B cell (primary cell): ENCODE results near the gene ZBTB2. TPM values are rescaled to one million over a fixed set of nuclear protein-coding genes. Genes with fewer than 3 reads are reported as not detected.

Source experiments
- ATAC-seq: fragments of 200-7000 bp; cut with Tn5 transposase; one replicate; pipeline ENCODE4 v1.10.0; 2021; ENCODE audit warnings: low read depth, mild to moderate bottlenecking, moderate number of reproducible peaks, moderate library complexity
- CTCF ChIA-PET: fragments of 350-600 bp; sonication (Branson Sonifier 250); formaldehyde crosslinking; loops from one replicate; lab custom pipeline; 2021; ENCODE audit warnings: antibody characterized with exemption, inconsistent platforms; lab: Charles Lee
- POLR2A ChIA-PET: fragments of 350-600 bp; sonication (Branson Sonifier 250); formaldehyde crosslinking; loops from one replicate; lab custom pipeline; 2021; ENCODE audit warnings: antibody characterized with exemption; lab: Charles Lee
- DNase-seq: peaks from one replicate; pipeline ENCODE4 v3.0.0; 2013
- H2AFZ ChIP-seq: 2 replicates; pipeline ENCODE4 v1.6.1; 2012; ENCODE audit warnings: mild to moderate bottlenecking, low read depth, low read length; ENCODE audit not compliant: insufficient read depth, poor library complexity, severe bottlenecking
- H3K27ac ChIP-seq, 2 donors: 1 replicate in 1 of 2; 2 replicates in 1 of 2; pipeline ENCODE4 v1.5.1; 2012 to 2013; ENCODE audit warnings: low read length in 2 of 2, mild to moderate bottlenecking in 2 of 2, moderate library complexity in 1 of 2
- H3K27me3 ChIP-seq, 4 experiments: fragments of 200-600 bp in 1 of 4; sonication (generic) in 1 of 4; replicated peaks in 1 of 4; 1 replicate in 2 of 4; 2 replicates in 2 of 4; pipeline versions ENCODE4 v1.6.1 to v1.7.0; 2013 to 2016; ENCODE audit warnings: low read length in 3 of 4, mild to moderate bottlenecking in 2 of 4, mixed read lengths in 1 of 4, moderate library complexity in 1 of 4; ENCODE audit not compliant: insufficient read depth in 4 of 4, control insufficient read depth in 3 of 4; ENCODE audit errors: control extremely low read depth in 1 of 4
- H3K36me3 ChIP-seq, 2 experiments: replicated peaks in 1 of 2; 1 replicate in 1 of 2; 2 replicates in 1 of 2; pipeline versions ENCODE4 v1.6.1 to v1.7.1; 2013; ENCODE audit warnings: low read length in 1 of 2; ENCODE audit not compliant: insufficient read depth in 2 of 2, control insufficient read depth in 1 of 2; ENCODE audit errors: control extremely low read depth in 1 of 2, extremely low read depth in 1 of 2
- H3K4me1 ChIP-seq, 2 donors: fragments of 200-600 bp in 1 of 2; sonication (generic) in 1 of 2; 1 replicate in 1 of 2; 2 replicates in 1 of 2; pipeline versions ENCODE4 v1.5.1 to v1.6.1; 2013 to 2017; ENCODE audit warnings: low read length in 2 of 2; ENCODE audit not compliant: control insufficient read depth in 2 of 2, insufficient read depth in 2 of 2
- H3K4me2 ChIP-seq: replicated peaks from 2 replicates; pipeline ENCODE3; 2012; ENCODE audit warnings: mild to moderate bottlenecking, low read depth, low read length; ENCODE audit not compliant: poor library complexity, severe bottlenecking
- H3K4me3 ChIP-seq, 5 experiments: fragments of 200-600 bp in 1 of 5; sonication (generic) in 1 of 5; 1 replicate in 3 of 5; 2 replicates in 2 of 5; pipeline versions ENCODE4 v1.5.1 to v1.7.0; 2011 to 2016; ENCODE audit warnings: low read length in 4 of 5, mild to moderate bottlenecking in 4 of 5, low read depth in 2 of 5, control low read depth in 1 of 5, moderate library complexity in 1 of 5; ENCODE audit not compliant: insufficient read depth in 1 of 5; ENCODE audit errors: control extremely low read depth in 1 of 5, extremely low read depth in 1 of 5
- H3K79me2 ChIP-seq: fragments of 200-600 bp; sonication (generic); one replicate; pipeline ENCODE4 v1.6.0; 2016; ENCODE audit warnings: low read length; ENCODE audit not compliant: control insufficient read depth, insufficient read depth
- H3K9ac ChIP-seq: fragments of 200-600 bp; sonication (generic); 2 replicates; pipeline ENCODE4 v1.6.1; 2017; ENCODE audit warnings: mild to moderate bottlenecking, low read length, moderate library complexity
- H3K9me3 ChIP-seq, 3 donors: one replicate each; pipeline versions ENCODE4 v1.6.1 to v1.7.1; 2013; ENCODE audit warnings: low read length in 2 of 3; ENCODE audit not compliant: control insufficient read depth in 2 of 3, insufficient read depth in 1 of 3; ENCODE audit errors: control extremely low read depth in 1 of 3
- H4K20me1 ChIP-seq: 2 replicates; pipeline ENCODE4 v1.6.0; 2012; ENCODE audit warnings: mild to moderate bottlenecking, low read length; ENCODE audit not compliant: insufficient read depth, control insufficient read depth, poor library complexity, severe bottlenecking
- H3K27ac Mint-ChIP-seq: one replicate; pipeline ENCODE4 v1.8.0; 2021; ENCODE audit warnings: mixed read lengths
- H3K27me3 Mint-ChIP-seq: one replicate; pipeline ENCODE4 v1.8.0; 2021; ENCODE audit warnings: mixed read lengths
- H3K4me1 Mint-ChIP-seq: one replicate; pipeline ENCODE4 v1.8.0; 2021; ENCODE audit warnings: mixed read lengths
- H3K4me3 Mint-ChIP-seq: one replicate; pipeline ENCODE4 v1.8.0; 2021; ENCODE audit warnings: mixed read lengths
- H3K9me3 Mint-ChIP-seq: one replicate; pipeline ENCODE4 v1.8.0; 2022; ENCODE audit warnings: mixed read lengths; ENCODE audit not compliant: insufficient read depth
- CTCF ChIP-seq: fragments of 200-600 bp; IDR thresholded peaks from one replicate; pipeline ENCODE4 v1.8.0; 2022; ENCODE audit warnings: antibody characterized with exemption, mild to moderate bottlenecking
- EZH2 ChIP-seq: IDR thresholded peaks from 2 replicates; pipeline ENCODE4 v1.6.1; 2012; ENCODE audit warnings: borderline replicate concordance, low read depth, mild to moderate bottlenecking, moderate library complexity, low read length; ENCODE audit not compliant: insufficient read depth, poor library complexity, severe bottlenecking
- WGBS: methylation state at CpG from one replicate; pipeline ENCODE4 v1.1.5; 2013; ENCODE audit warnings: missing lambda C conversion rate; ENCODE audit not compliant: insufficient coverage; 5-methylcytosine and 5-hydroxymethylcytosine counted together
- intact Hi-C: fragments of 100-400 bp; cut with micrococcal nuclease; formaldehyde crosslinking; loops from one replicate; pipeline ENCODE4 v1.10.0; 2022
- polyA plus RNA-seq: library from polyadenylated mRNA; depleted of rRNA; stranded (reverse); fragments of >200 nt; gene quantifications from 2 replicates; pipeline ENCODE4 v1.2.3, GENCODE V29; 2012
- total RNA-seq, 2 donors: library from RNA; stranded (reverse); fragments of 120-200 nt in 1 of 2; gene quantifications; 1 replicate in 1 of 2; 2 replicates in 1 of 2; pipeline versions ENCODE4 v1.2.3 to v1.2.4, GENCODE V29; 2013 to 2022

The ZBTB2 gene
- total and polyA plus RNA-seq, 2 donors (not counting 1 experiment from before 2014, with no cell fraction given) = 15.9 to 17.6 TPM

GRCh38 chr6:151409679-151410078 lies 18.3 kb upstream of the ZBTB2 start:
- ChIA-PET POLR2A (interaction anchor here (0.7 kb wide), 1 partner anchor 20 kb away, joined by 5 read pairs; no protein-coding TSS in a partner anchor), CTCF (no interaction called here)
- H3K27me3 ChIP-seq = no peaks in the 10 kb centered on the region
- peaks cover 7% of the 10 kb centered on the region for H4K20me1 ChIP-seq
- peaks cover 5% of the 10 kb centered on the region for H3K9me3 Mint-ChIP-seq
- TF ChIP-seq CTCF (no peak), EZH2 (no peak)
- no peak overlapping the region for H3K27ac ChIP-seq
- intact Hi-C loops = no loop called here
- WGBS = 97% methylated on average over 6 of the region's 7 CpGs
- H3K4me2 ChIP-seq = no peak overlapping the region
- no peak overlapping the region for H2AFZ ChIP-seq
- H3K79me2 ChIP-seq = peaks cover 4% of the 10 kb centered on the region
- H3K9me3 ChIP-seq = no peaks in the 10 kb centered on the region
- H3K4me1 ChIP-seq = peaks cover 6 to 14% of the 10 kb centered on the region in 2 donors
- no peak for DNase-seq
- no peak overlapping the region for H3K27ac Mint-ChIP-seq
- H3K4me3 ChIP-seq = no peak overlapping the region
- H3K27me3 Mint-ChIP-seq = no peaks in the 10 kb centered on the region
- no peak for ATAC-seq
- H3K36me3 ChIP-seq = peaks cover 1 to 29% of the 10 kb centered on the region in 2 experiments
- H3K4me3 Mint-ChIP-seq = no peak overlapping the region
- no peak overlapping the region for H3K9ac ChIP-seq
- H3K4me1 Mint-ChIP-seq = peaks cover 19% of the 10 kb centered on the region

GRCh38 chr6:151409260-151409659 lies 17.9 kb upstream of the ZBTB2 start:
- Histone ChIP-seq H3K4me1 (peaks cover 6 to 14% of the 10 kb centered on the region in 2 donors), H3K9me3 (no peaks in the 10 kb centered on the region), H3K27me3 (no peaks in the 10 kb centered on the region), H2AFZ (no peak overlapping the region), H3K9ac (no peak overlapping the region), H3K79me2 (peaks cover 6% of the 10 kb centered on the region), H3K36me3 (peaks cover 1 to 29% of the 10 kb centered on the region in 2 experiments), H3K4me3 (no peak overlapping the region), H4K20me1 (peaks cover 7% of the 10 kb centered on the region), H3K27ac (peak overlapping the region in 1 of 2 donors; percentile 47), H3K4me2 (no peak overlapping the region)
- Mint-ChIP-seq H3K4me1 (peaks cover 19% of the 10 kb centered on the region), H3K9me3 (peaks cover 1% of the 10 kb centered on the region), H3K27me3 (no peaks in the 10 kb centered on the region), H3K4me3 (no peak overlapping the region), H3K27ac (peak overlapping the region; percentile 47)
- ChIA-PET CTCF (no interaction called here), POLR2A (no interaction called here)
- WGBS = 70% methylated on average over 1 of the region's 2 CpGs
- no peak for DNase-seq
- ATAC-seq = no peak
- intact Hi-C loops = no loop called here
- TF ChIP-seq CTCF = no peak
- TF ChIP-seq EZH2 = no peak
